Stimulated activated CD8-positive, alpha-beta memory T cell treated with anti-CD3 and anti-CD28 coated beads, Interleukin-15, amount 100 ng/mL, for 24 hours (primary cell): ENCODE results near the gene STIM2.
"Not testable (repeated sequence)": the region's sequence is repeated elsewhere in the genome, so short reads cannot be mapped to it uniquely, and the experiment has no call there.

Source experiments
- DNase-seq: peaks from one replicate; pipeline ENCODE4 v3.0.0-alpha.2; 2020; ENCODE audit warnings: low read depth

STIM2 gene

GRCh38 chr4:26870576-26871262 lies 10.1 kb downstream of the STIM2 start:
- no peak for DNase-seq

GRCh38 chr4:26871611-26872010 lies 11.0 kb downstream of the STIM2 start:
- no peak for DNase-seq

- no peak for DNase-seq
These were observed 12.9 kb downstream of the STIM2 start for GRCh38 chr4:26873391-26874026.

GRCh38 chr4:26874110-26874509 lies 13.5 kb downstream of the STIM2 start:
- DNase-seq = no peak

- no peak for DNase-seq
These were observed 16.8 kb downstream of the STIM2 start for GRCh38 chr4:26877406-26877805.

GRCh38 chr4:26877961-26878360 lies 17.3 kb downstream of the STIM2 start:
- DNase-seq = no peak

GRCh38 chr4:26878794-26879391 lies 18.3 kb downstream of the STIM2 start:
- no peak for DNase-seq

- DNase-seq = no peak
These were observed 19.2 kb downstream of the STIM2 start for GRCh38 chr4:26879805-26880204.

- DNase-seq = no peak
These were observed 23.4 kb downstream of the STIM2 start for GRCh38 chr4:26884026-26884425.

GRCh38 chr4:26884486-26884988 lies 23.9 kb downstream of the STIM2 start:
- DNase-seq = no peak

GRCh38 chr4:26885912-26886274 lies 25.3 kb downstream of the STIM2 start:
- no peak for DNase-seq

GRCh38 chr4:26887143-26887542 lies 26.5 kb downstream of the STIM2 start:
- DNase-seq = no peak

GRCh38 chr4:26887809-26888208 lies 27.2 kb downstream of the STIM2 start:
- no peak for DNase-seq

GRCh38 chr4:26889356-26889755 lies 28.7 kb downstream of the STIM2 start:
- DNase-seq = no peak

- DNase-seq = no peak
These were observed 30.4 kb downstream of the STIM2 start for GRCh38 chr4:26891054-26891453.

- no peak for DNase-seq
These were observed 31.2 kb downstream of the STIM2 start for GRCh38 chr4:26891867-26892266.

- no peak for DNase-seq
These were observed 32.0 kb downstream of the STIM2 start for GRCh38 chr4:26892480-26893150.

- DNase-seq = no peak
These were observed 32.9 kb downstream of the STIM2 start for GRCh38 chr4:26893491-26893890.

GRCh38 chr4:26894881-26895280 lies 34.2 kb downstream of the STIM2 start:
- DNase-seq = not testable (repeated sequence)

GRCh38 chr4:26896636-26897035 lies 36.0 kb downstream of the STIM2 start:
- DNase-seq = no peak

GRCh38 chr4:26899991-26900390 lies 39.4 kb downstream of the STIM2 start:
- no peak for DNase-seq

GRCh38 chr4:26900765-26901164 lies 40.1 kb downstream of the STIM2 start:
- no peak for DNase-seq

GRCh38 chr4:26905172-26905571 lies 44.5 kb downstream of the STIM2 start:
- DNase-seq = no peak
